ENCODE results near the gene CFAP210. TPM values are rescaled to one million over a fixed set of nuclear protein-coding genes. Genes with fewer than 3 reads are reported as not detected.
"Not testable (repeated sequence)": the region's sequence is repeated elsewhere in the genome, so short reads cannot be mapped to it uniquely, and the experiment has no call there.

The CFAP210 gene
- total and polyA plus RNA-seq, 4 donors = 0.02 to 0.42 (median 0.21) TPM

- no peaks in the 10 kb centered on the region for H3K9me3 ChIP-seq (ENCODE audit: control insufficient read depth in 4 of 4, low read length in 3 of 4)
- H3K9ac ChIP-seq (ENCODE audit: low read depth in 1 of 2, low read length in 2 of 2) = no peak overlapping the region
- H3K4me3 ChIP-seq (ENCODE audit: low read depth in 1 of 3, low read length in 3 of 3) = no peak overlapping the region
- H3K27me3 ChIP-seq (ENCODE audit: control insufficient read depth in 4 of 4, insufficient read depth in 4 of 4, low read length in 3 of 4) = no peaks in the 10 kb centered on the region
- H3K36me3 ChIP-seq (ENCODE audit: control insufficient read depth in 4 of 4, insufficient read depth in 3 of 4, low read depth in 1 of 4, low read length in 3 of 4) = peaks cover 6 to 59% (median 50%) of the 10 kb centered on the region in 4 donors
- DNase-seq (ENCODE audit: low spot score) = no peak
- TF ChIP-seq RXRA (IDR thresholded peaks at IDR 0.05) (no peak), FOXA2 (IDR thresholded peaks at IDR 0.05) (no peak), SP1 (IDR thresholded peaks at IDR 0.05) (no peak)
- no peaks in the 10 kb centered on the region for H3K4me1 ChIP-seq (ENCODE audit: control insufficient read depth in 4 of 4, insufficient read depth in 4 of 4, low read length in 3 of 4)
- no peak overlapping the region for H3K27ac ChIP-seq (ENCODE audit: low read depth in 1 of 2, low read length in 2 of 2)
- 86% methylated on average over 2 of the region's 2 CpGs for WGBS
Measured at GRCh38 chr2:169609264-169609663, 84.9 kb downstream of the CFAP210 start.

GRCh38 chr2:169599568-169599967, 94.6 kb downstream of the CFAP210 start:
- TF ChIP-seq TAF1 (conservative IDR thresholded peaks at IDR 0.05) (no peak), HNF4A (conservative IDR thresholded peaks at IDR 0.05) (no peak), GABPA (IDR thresholded peaks at IDR 0.05 in 1 of 2, conservative IDR thresholded peaks at IDR 0.05 in 1 of 2) (no peak), FOXA2 (IDR thresholded peaks at IDR 0.05) (no peak), HNF4G (IDR thresholded peaks at IDR 0.05) (no peak), NR2F2 (IDR thresholded peaks at IDR 0.05) (no peak), MAX (IDR thresholded peaks at IDR 0.05) (no peak), YY1 (IDR thresholded peaks at IDR 0.05) (no peak), SP1 (IDR thresholded peaks at IDR 0.05) (no peak), EGR1 (IDR thresholded peaks at IDR 0.05; ENCODE audit: low read depth in 2 of 2) (no peak)
- Histone ChIP-seq H3K4me1 (ENCODE audit: control insufficient read depth in 4 of 4, insufficient read depth in 4 of 4, low read length in 3 of 4) (peaks cover 0 to 5% (median 1%) of the 10 kb centered on the region in 4 donors), H3K4me3 (ENCODE audit: low read depth in 1 of 3, low read length in 3 of 3) (no peak overlapping the region), H3K36me3 (ENCODE audit: control insufficient read depth in 4 of 4, insufficient read depth in 3 of 4, low read depth in 1 of 4, low read length in 3 of 4) (peaks cover 1 to 3% (median 3%) of the 10 kb centered on the region in 4 donors), H3K27me3 (ENCODE audit: control insufficient read depth in 4 of 4, insufficient read depth in 4 of 4, low read length in 3 of 4) (no peaks in the 10 kb centered on the region), H3K9me3 (ENCODE audit: control insufficient read depth in 4 of 4, low read length in 3 of 4) (no peaks in the 10 kb centered on the region), H3K9ac (ENCODE audit: low read depth in 1 of 2, low read length in 2 of 2) (no peak overlapping the region), H3K27ac (ENCODE audit: low read depth in 1 of 2, low read length in 2 of 2) (no peak overlapping the region)
- DNase-seq (ENCODE audit: low spot score) = no peak

- Histone ChIP-seq H3K4me1 (ENCODE audit: control insufficient read depth in 4 of 4, insufficient read depth in 4 of 4, low read length in 3 of 4) (peaks cover 0 to 5% (median 1%) of the 10 kb centered on the region in 4 donors), H3K4me3 (ENCODE audit: low read depth in 1 of 3, low read length in 3 of 3) (no peak overlapping the region), H3K9ac (ENCODE audit: low read depth in 1 of 2, low read length in 2 of 2) (no peak overlapping the region), H3K36me3 (ENCODE audit: control insufficient read depth in 4 of 4, insufficient read depth in 3 of 4, low read depth in 1 of 4, low read length in 3 of 4) (peaks cover 0 to 1% (median 0%) of the 10 kb centered on the region in 4 donors), H3K9me3 (ENCODE audit: control insufficient read depth in 4 of 4, low read length in 3 of 4) (no peaks in the 10 kb centered on the region), H3K27me3 (ENCODE audit: control insufficient read depth in 4 of 4, insufficient read depth in 4 of 4, low read length in 3 of 4) (no peaks in the 10 kb centered on the region), H3K27ac (ENCODE audit: low read depth in 1 of 2, low read length in 2 of 2) (no peak overlapping the region)
- DNase-seq (ENCODE audit: low spot score) = no peak
- TF ChIP-seq TAF1 (conservative IDR thresholded peaks at IDR 0.05) = no peak
- TF ChIP-seq FOXA2 (IDR thresholded peaks at IDR 0.05) = no peak
- no peak for TF ChIP-seq NR2F2 (IDR thresholded peaks at IDR 0.05)
- TF ChIP-seq GABPA (IDR thresholded peaks at IDR 0.05 in 1 of 2, conservative IDR thresholded peaks at IDR 0.05 in 1 of 2) = no peak
- TF ChIP-seq JUND (IDR thresholded peaks at IDR 0.05) = no peak
- TF ChIP-seq SP1 (IDR thresholded peaks at IDR 0.05) = no peak
- no peak for TF ChIP-seq ATF3 (IDR thresholded peaks at IDR 0.05)
- TF ChIP-seq EGR1 (IDR thresholded peaks at IDR 0.05; ENCODE audit: low read depth in 2 of 2) = no peak
- no peak for TF ChIP-seq YY1 (IDR thresholded peaks at IDR 0.05)
- no peak for TF ChIP-seq FOXA1 (IDR thresholded peaks at IDR 0.05)
- TF ChIP-seq RXRA (IDR thresholded peaks at IDR 0.05) = no peak
- no peak for TF ChIP-seq HNF4G (IDR thresholded peaks at IDR 0.05)
- WGBS = 97% methylated on average over 2 of the region's 2 CpGs
Measured at GRCh38 chr2:169598982-169599381, 95.2 kb downstream of the CFAP210 start.

- H3K4me3 ChIP-seq (ENCODE audit: low read depth in 1 of 3, low read length in 3 of 3); H3K9me3 ChIP-seq (ENCODE audit: control insufficient read depth in 4 of 4, low read length in 3 of 4); H3K36me3 ChIP-seq (ENCODE audit: control insufficient read depth in 4 of 4, insufficient read depth in 3 of 4, low read depth in 1 of 4, low read length in 3 of 4); H3K4me1 ChIP-seq (ENCODE audit: control insufficient read depth in 4 of 4, insufficient read depth in 4 of 4, low read length in 3 of 4); H3K27ac ChIP-seq (ENCODE audit: low read depth in 1 of 2, low read length in 2 of 2); DNase-seq (ENCODE audit: low spot score); H3K27me3 ChIP-seq (ENCODE audit: control insufficient read depth in 4 of 4, insufficient read depth in 4 of 4, low read length in 3 of 4); H3K9ac ChIP-seq (ENCODE audit: low read depth in 1 of 2, low read length in 2 of 2): not testable (repeated sequence)
- 83% methylated on average over 7 of the region's 7 CpGs for WGBS
Measured at GRCh38 chr2:169596546-169596945, 97.7 kb downstream of the CFAP210 start.

Small RNA genes lying within 50 kb of the gene (small RNA-seq; reads per million reads assigned to genes)
- gene RF00432 = not detected

Other genes with a start within 250 kb of the CFAP210 start
- gene BBS5, start 214.9 kb downstream of the CFAP210 start, total RNA-seq = 1 to 10 TPM; 2.1 TPM
- gene BBS5, start 214.9 kb downstream of the CFAP210 start, polyA plus RNA-seq = 1 to 10 TPM; 1.7 to 2.5 TPM
- gene KLHL41, start 184.7 kb downstream of the CFAP210 start, total RNA-seq = under 1 TPM; 0.23 to 0.33 TPM
- under 1 TPM; 0.10 to 0.28 TPM for gene KLHL41, start 184.7 kb downstream of the CFAP210 start, polyA plus RNA-seq
- gene FASTKD1, start 120.5 kb downstream of the CFAP210 start, total RNA-seq = 10 to 100 TPM; 17.1 to 20.7 TPM
- 10 to 100 TPM in 1 of 2 donors, 1 to 10 TPM in 1; 6.7 to 15.3 TPM for gene FASTKD1, start 120.5 kb downstream of the CFAP210 start, polyA plus RNA-seq
- 10 to 100 TPM; 18.8 to 29.7 TPM for gene PPIG, start 110.1 kb downstream of the CFAP210 start, total RNA-seq
- gene PPIG, start 110.1 kb downstream of the CFAP210 start, polyA plus RNA-seq = 10 to 100 TPM; 15.2 to 49.3 TPM
- 1 to 10 TPM; 2.5 to 4.7 TPM for gene PHOSPHO2, start 64 bp upstream of the CFAP210 start, total RNA-seq
- gene PHOSPHO2, start 64 bp upstream of the CFAP210 start, polyA plus RNA-seq = 1 to 10 TPM; 1.4 to 5.3 TPM
- 10 to 100 TPM; 10.2 to 11.9 TPM for gene KLHL23, start 39.4 kb upstream of the CFAP210 start, total RNA-seq
- gene KLHL23, start 39.4 kb upstream of the CFAP210 start, polyA plus RNA-seq = 1 to 10 TPM; 2.6 to 5.3 TPM
- 10 to 100 TPM; 35.1 to 49.2 TPM for gene SSB, start 104.5 kb upstream of the CFAP210 start, total RNA-seq
- gene SSB, start 104.5 kb upstream of the CFAP210 start, polyA plus RNA-seq = 10 to 100 TPM; 29.9 to 61.4 TPM
- gene METTL5, start 130.5 kb upstream of the CFAP210 start, total RNA-seq = 10 to 100 TPM; 15.4 to 25.7 TPM
- gene METTL5, start 130.5 kb upstream of the CFAP210 start, polyA plus RNA-seq = 10 to 100 TPM; 19.9 to 35.6 TPM
- 10 to 100 TPM; 34.3 to 69.4 TPM for gene UBR3, start 133.0 kb upstream of the CFAP210 start, total RNA-seq
- 10 to 100 TPM in 1 of 2 donors, 1 to 10 TPM in 1; 8.5 to 22.5 TPM for gene UBR3, start 133.0 kb upstream of the CFAP210 start, polyA plus RNA-seq